Adrenal gland (tissue), 12 donors: ENCODE results near the gene EHD4. TPM values are rescaled to one million over a fixed set of nuclear protein-coding genes. Genes with fewer than 3 reads are reported as not detected.

Experiments
- DNase-seq, 7 donors: peaks; one replicate each; pipeline ENCODE4 v3.0.0-alpha.2; 2019 to 2020
- H3K27ac ChIP-seq, 5 donors: fragments of 200-600 bp; sonication (generic) in 4 of 5; 1 replicate in 3 of 5; 2 replicates in 2 of 5; pipeline versions ENCODE4 v1.5.1 to v1.8.0; 2016 to 2020; ENCODE audit warnings: mild to moderate bottlenecking in 1 of 5
- H3K27me3 ChIP-seq: fragments of 200-600 bp; 2 replicates; pipeline ENCODE4 v1.8.0; 2021
- H3K36me3 ChIP-seq, 2 donors: fragments of 200-600 bp; replicated peaks in 1 of 2; 1 replicate in 1 of 2; 2 replicates in 1 of 2; pipeline versions ENCODE4 v1.5.1 to v1.8.0; 2018 to 2022
- H3K4me1 ChIP-seq, 2 donors: fragments of 200-600 bp; replicated peaks in 1 of 2; 1 replicate in 1 of 2; 2 replicates in 1 of 2; pipeline versions ENCODE4 v1.5.1 to v1.8.0; 2018 to 2021
- H3K4me3 ChIP-seq, 4 donors: fragments of 200-600 bp; sonication (generic) in 3 of 4; one replicate each; pipeline ENCODE4 v1.5.1; 2016 to 2018
- H3K9me3 ChIP-seq, 3 donors: fragments of 200-600 bp; sonication (generic) in 1 of 3; replicated peaks in 1 of 3; 1 replicate in 2 of 3; 2 replicates in 1 of 3; pipeline versions ENCODE4 v1.5.1 to v1.8.0; 2016 to 2021
- POLR2A ChIP-seq, 2 donors: fragments of 450-650 bp; IDR thresholded peaks; one replicate each; pipeline ENCODE4 v1.6.1; 2017; ENCODE audit warnings: antibody characterized with exemption in 2 of 2, mild to moderate bottlenecking in 2 of 2, moderate library complexity in 1 of 2
- WGBS, 4 donors: extraction: QIAGEN DNeasy Blood & Tissue Kit in 2 of 4; methylation state at CpG; one replicate each; pipeline versions ENCODE4 v1.1.5 to v1.1.7; 2013 to 2017; 5-methylcytosine and 5-hydroxymethylcytosine counted together
- intact Hi-C, 2 donors: fragments of 100-400 bp; cut with DNase I; formaldehyde crosslinking; loops; one replicate each; pipeline versions ENCODE4 v1.14.1 to v1.15.0; 2022 to 2023
- polyA plus RNA-seq, 3 donors: library from polyadenylated mRNA; stranded (reverse); fragments of 200-250 nt in 2 of 3; fragments of 350-450 nt in 1 of 3; fragmentation: Illumina TruSeq in 1 of 3; extraction: RNeasy Lipid Tissue Mini Kit (QIAGEN cat#74804) in 1 of 3; gene quantifications; one replicate each; pipeline ENCODE4 v1.2.3, GENCODE V29; 2013 to 2014
- total RNA-seq, 9 donors: library from RNA; depleted of rRNA in 4 of 9; stranded (reverse); fragments of >200 nt in 4 of 9; fragments of 120-200 nt in 1 of 9; fragmentation: NEBNext Ultra II Directional in 1 of 9; extraction: Animal tissue kit (Norgen Biotek cat#: 25700) in 1 of 9; gene quantifications; one replicate each; pipeline versions ENCODE4 v1.1.0 to v1.2.4, GENCODE V29; 2013 to 2023
- TF ChIP-seq, protein P1 (sequence below), 6 experiments: fragments of 450-650 bp in 4 of 6; fragments of 200-600 bp in 2 of 6; sonication (generic) in 1 of 6; IDR thresholded peaks; 1 replicate in 5 of 6; 2 replicates in 1 of 6; pipeline versions ENCODE4 v1.5.1 to v1.8.0; 2016 to 2021; ENCODE audit warnings: antibody characterized with exemption in 6 of 6, mild to moderate bottlenecking in 2 of 6, moderate library complexity in 1 of 6
- donor health status: healthy with polysubstance abuse.
- donor health status: Bipolar disorder and iron deficiency.
- donor health status: DM: yes; HTN: yes; CAD: no.
- donor health status: DM: no; HTN: no; CAD: no.
- donor health status: DM: no; HTN: no; CAD: no.
- donor health status: DM: yes; HTN: yes; CAD: no.

EHD4 gene
- total and polyA plus RNA-seq, 12 donors, result 2.0 to 17.0 (median 11.5) TPM

- Histone ChIP-seq H3K27ac (no peak overlapping the region), H3K36me3 (no peaks in the 10 kb centered on the region), H3K4me3 (no peak overlapping the region), H3K27me3 (no peaks in the 10 kb centered on the region), H3K4me1 (peaks cover 0 to 3% of the 10 kb centered on the region in 2 donors), H3K9me3 (no peaks in the 10 kb centered on the region)
- intact Hi-C loops, result no loop called here
- 77 to 92% (median 85%) methylated on average over 4 to 7 of the region's 7 CpGs for WGBS, 4 donors
- no peak for DNase-seq
- TF ChIP-seq, protein P1, sequence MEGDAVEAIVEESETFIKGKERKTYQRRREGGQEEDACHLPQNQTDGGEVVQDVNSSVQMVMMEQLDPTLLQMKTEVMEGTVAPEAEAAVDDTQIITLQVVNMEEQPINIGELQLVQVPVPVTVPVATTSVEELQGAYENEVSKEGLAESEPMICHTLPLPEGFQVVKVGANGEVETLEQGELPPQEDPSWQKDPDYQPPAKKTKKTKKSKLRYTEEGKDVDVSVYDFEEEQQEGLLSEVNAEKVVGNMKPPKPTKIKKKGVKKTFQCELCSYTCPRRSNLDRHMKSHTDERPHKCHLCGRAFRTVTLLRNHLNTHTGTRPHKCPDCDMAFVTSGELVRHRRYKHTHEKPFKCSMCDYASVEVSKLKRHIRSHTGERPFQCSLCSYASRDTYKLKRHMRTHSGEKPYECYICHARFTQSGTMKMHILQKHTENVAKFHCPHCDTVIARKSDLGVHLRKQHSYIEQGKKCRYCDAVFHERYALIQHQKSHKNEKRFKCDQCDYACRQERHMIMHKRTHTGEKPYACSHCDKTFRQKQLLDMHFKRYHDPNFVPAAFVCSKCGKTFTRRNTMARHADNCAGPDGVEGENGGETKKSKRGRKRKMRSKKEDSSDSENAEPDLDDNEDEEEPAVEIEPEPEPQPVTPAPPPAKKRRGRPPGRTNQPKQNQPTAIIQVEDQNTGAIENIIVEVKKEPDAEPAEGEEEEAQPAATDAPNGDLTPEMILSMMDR (IDR thresholded peaks at IDR 0.05), result no peak
- no peak for TF ChIP-seq POLR2A (IDR thresholded peaks at IDR 0.05)
These were observed 83.6 kb downstream of the EHD4 start for GRCh38 chr15:41888662-41889253.

DNA sequence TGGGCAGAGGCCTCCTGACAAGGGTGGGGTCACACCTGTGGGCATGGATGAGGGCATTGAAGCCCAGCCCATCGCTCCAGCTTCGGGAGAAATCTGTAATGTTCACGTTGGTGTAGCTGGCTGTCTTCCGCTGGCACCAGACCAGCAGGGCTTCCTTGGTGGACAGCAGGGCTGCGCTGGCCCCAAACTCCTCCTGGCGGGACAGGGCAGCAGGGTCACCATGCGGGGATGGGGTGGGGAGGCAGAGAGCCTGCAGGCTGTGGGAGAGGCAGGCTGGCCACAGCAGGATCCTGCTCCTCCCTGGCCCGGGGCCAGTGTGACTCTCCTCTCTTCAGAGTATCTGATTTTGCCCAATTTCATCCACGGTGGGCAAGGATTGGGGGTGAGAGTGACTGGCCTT lies 84.5 kb downstream of the EHD4 start:
- Histone ChIP-seq H3K9me3 (no peaks in the 10 kb centered on the region), H3K27ac (no peak overlapping the region), H3K27me3 (no peaks in the 10 kb centered on the region), H3K4me3 (no peak overlapping the region), H3K4me1 (peaks cover 0 to 4% of the 10 kb centered on the region in 2 donors), H3K36me3 (no peaks in the 10 kb centered on the region)
- 84 to 94% (median 89%) methylated on average over 3 to 9 of the region's 9 CpGs for WGBS, 4 donors
- no peak for DNase-seq
- no peak for TF ChIP-seq POLR2A (IDR thresholded peaks at IDR 0.05)
- TF ChIP-seq, protein P1 (IDR thresholded peaks at IDR 0.05), result no peak
- intact Hi-C loops, result no loop called here

DNA sequence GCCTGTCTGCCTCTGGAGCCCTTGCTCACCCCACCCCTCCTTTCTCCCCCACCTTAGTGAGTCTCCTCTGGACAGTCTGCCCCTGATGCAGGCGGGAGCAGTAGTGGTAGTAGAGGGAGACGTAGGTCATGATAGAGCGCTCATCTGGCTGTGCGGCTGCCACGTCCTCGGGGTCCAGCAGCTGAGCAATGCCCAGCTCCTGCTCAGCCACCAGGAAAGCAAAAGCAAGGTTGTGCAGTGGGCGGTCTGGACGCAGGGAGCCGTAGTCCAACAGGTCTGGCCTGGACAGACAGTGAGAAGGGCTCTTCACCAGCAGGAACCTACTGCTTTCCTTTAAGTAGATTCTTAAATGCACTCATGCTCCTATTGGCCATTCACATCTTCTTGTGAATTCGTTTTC lies 85.2 kb downstream of the EHD4 start:
- Histone ChIP-seq H3K4me3 (no peak overlapping the region), H3K27me3 (no peaks in the 10 kb centered on the region), H3K4me1 (peaks cover 0 to 7% of the 10 kb centered on the region in 2 donors), H3K36me3 (no peaks in the 10 kb centered on the region), H3K27ac (no peak overlapping the region), H3K9me3 (no peaks in the 10 kb centered on the region)
- intact Hi-C loops, result no loop called here
- TF ChIP-seq POLR2A (IDR thresholded peaks at IDR 0.05), result no peak
- TF ChIP-seq, protein P1 (IDR thresholded peaks at IDR 0.05), result no peak
- WGBS, 4 donors, result 94 to 97% (median 95%) methylated on average over 5 to 10 of the region's 10 CpGs
- DNase-seq, result no peak

DNA sequence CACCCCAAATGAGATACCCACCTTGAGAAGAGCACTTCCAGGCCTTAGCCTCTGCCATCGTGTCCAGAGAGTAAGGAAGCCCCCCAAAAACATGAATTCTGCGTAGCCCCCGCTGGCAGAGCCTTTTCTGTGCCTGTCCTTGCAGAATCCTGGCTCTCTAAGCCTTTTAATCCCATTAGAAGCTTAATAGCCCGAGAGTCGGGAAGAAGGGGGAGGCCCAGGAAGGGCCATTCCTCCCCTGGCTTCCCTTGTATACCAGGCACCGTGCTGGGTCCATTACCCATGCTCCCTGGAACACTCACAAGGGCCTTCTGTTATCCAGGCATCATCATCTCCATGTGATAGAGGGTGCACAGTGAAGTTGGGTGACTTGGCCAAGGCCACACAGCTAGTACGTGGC lies 85.6 kb downstream of the EHD4 start:
- H3K9me3 ChIP-seq, result no peaks in the 10 kb centered on the region
- no peak overlapping the region for H3K27ac ChIP-seq
- H3K36me3 ChIP-seq, result no peaks in the 10 kb centered on the region
- no peak for DNase-seq
- peaks cover 0 to 11% of the 10 kb centered on the region in 2 donors for H3K4me1 ChIP-seq
- no peak overlapping the region for H3K4me3 ChIP-seq
- 91 to 96% (median 93%) methylated on average over 7 of the region's 7 CpGs for WGBS, 4 donors
- H3K27me3 ChIP-seq, result no peaks in the 10 kb centered on the region
- intact Hi-C loops, result no loop called here
- TF ChIP-seq, protein P1 (IDR thresholded peaks at IDR 0.05), result no peak
- no peak for TF ChIP-seq POLR2A (IDR thresholded peaks at IDR 0.05)
